Endothelial cell of umbilical vein (primary cell): Measurements from ENCODE around the gene NATD1. TPM values are rescaled to one million over a fixed set of nuclear protein-coding genes. Genes with fewer than 3 reads are reported as not detected.

Experiments
- BruUV-seq: library from RNA; stranded (reverse); fragments of 400-500 nt; replicated peaks from 2 replicates; lab custom pipeline; 2021; lab: Mats Ljungman, UMichigan
- CTCF ChIA-PET: fragments of 300-600, 350-600 bp; sonication (Branson Sonifier 250); formaldehyde crosslinking; loops from one replicate; lab custom pipeline; 2021; ENCODE audit warnings: antibody characterized with exemption, inconsistent platforms; lab: Charles Lee
- POLR2A ChIA-PET: fragments of 300-600, 350-600 bp; sonication (Branson Sonifier 250); formaldehyde crosslinking; loops from one replicate; lab custom pipeline; 2021; ENCODE audit warnings: antibody characterized with exemption, inconsistent platforms; lab: Charles Lee
- DNase-seq: peaks from one replicate; pipeline ENCODE4 v3.0.0-alpha.2; 2011; ENCODE audit warnings: low read depth, low spot score
- FAIRE-seq: peaks from 2 replicates; lab custom pipeline; 2011; peaks lifted over from hg19 to GRCh38; lab: Jason Lieb, UNC
- H2AFZ ChIP-seq: 2 replicates; pipeline ENCODE4 v1.6.0; 2012; ENCODE audit warnings: low read depth, low read length, control low read depth, inconsistent platforms
- H3K27ac ChIP-seq: 2 replicates; pipeline ENCODE4 v1.5.1; 2011; ENCODE audit warnings: low read depth, mild to moderate bottlenecking, control low read depth, low read length, moderate library complexity; ENCODE audit not compliant: insufficient read depth
- H3K27me3 ChIP-seq, 2 experiments: 2 replicates each; pipeline versions ENCODE4 v1.6.0 to v1.6.1; 2011; ENCODE audit warnings: low read length in 2 of 2, mixed read lengths in 1 of 2; ENCODE audit not compliant: control insufficient read depth in 2 of 2, insufficient read depth in 2 of 2
- H3K36me3 ChIP-seq, 2 experiments: 2 replicates in 1 of 2; 3 replicates in 1 of 2; pipeline ENCODE4 v1.5.1; 2011; ENCODE audit warnings: low read length in 2 of 2, mild to moderate bottlenecking in 1 of 2, moderate library complexity in 1 of 2; ENCODE audit not compliant: control insufficient read depth in 2 of 2, insufficient read depth in 2 of 2; ENCODE audit errors: extremely low read depth in 1 of 2
- H3K4me1 ChIP-seq: 3 replicates; pipeline ENCODE4 v1.5.1; 2011; ENCODE audit warnings: mild to moderate bottlenecking, low read length; ENCODE audit not compliant: control insufficient read depth, insufficient read depth; ENCODE audit errors: extremely low read depth
- H3K4me2 ChIP-seq: 2 replicates; pipeline ENCODE4 v1.6.1; 2011; ENCODE audit warnings: low read length, control low read depth, mixed read lengths; ENCODE audit not compliant: insufficient read depth
- H3K4me3 ChIP-seq, 3 experiments: fragments of 200-600 bp in 1 of 3; sonication (generic), shearing (Covaris generic) in 1 of 3; replicated peaks in 1 of 3; 2 replicates each; pipeline ENCODE4 v1.5.1; 2011 to 2016; ENCODE audit warnings: control low read depth in 3 of 3, low read length in 3 of 3, mild to moderate bottlenecking in 2 of 3, inconsistent platforms in 1 of 3, low read depth in 1 of 3, moderate library complexity in 1 of 3; ENCODE audit not compliant: insufficient read depth in 1 of 3
- H3K79me2 ChIP-seq: 2 replicates; pipeline ENCODE4 v1.6.0; 2012; ENCODE audit warnings: low read length, inconsistent platforms; ENCODE audit not compliant: control insufficient read depth, insufficient read depth
- H3K9ac ChIP-seq: replicated peaks from 2 replicates; pipeline ENCODE3; 2011; ENCODE audit warnings: low read length, control low read depth; ENCODE audit not compliant: insufficient read depth; ENCODE audit errors: extremely low read depth
- H3K9me1 ChIP-seq: replicated peaks from 3 replicates; pipeline ENCODE4 v1.6.0; 2011; ENCODE audit warnings: mild to moderate bottlenecking, low read length; ENCODE audit not compliant: control insufficient read depth, insufficient read depth; ENCODE audit errors: extremely low read depth
- H3K9me3 ChIP-seq: replicated peaks from 2 replicates; pipeline ENCODE4 v1.5.1; 2012; ENCODE audit warnings: low read length, inconsistent platforms; ENCODE audit not compliant: control insufficient read depth, insufficient read depth
- H4K20me1 ChIP-seq: replicated peaks from 2 replicates; pipeline ENCODE3; 2011; ENCODE audit warnings: mild to moderate bottlenecking, low read length; ENCODE audit not compliant: control insufficient read depth, insufficient read depth; ENCODE audit errors: extremely low read depth
- EZH2 ChIP-seq: IDR thresholded peaks from 2 replicates; pipeline ENCODE4 v1.6.1; 2012; ENCODE audit warnings: borderline replicate concordance, low read depth, mild to moderate bottlenecking, moderate library complexity, low read length, inconsistent platforms; ENCODE audit not compliant: severe bottlenecking
- FOS ChIP-seq: IDR thresholded peaks from 2 replicates; pipeline ENCODE4 v1.6.1; 2011; ENCODE audit warnings: mild to moderate bottlenecking, low read length, moderate library complexity, borderline replicate concordance; ENCODE audit not compliant: insufficient read depth
- GATA2 ChIP-seq: IDR thresholded peaks from 2 replicates; pipeline ENCODE4 v1.7.0; 2011; ENCODE audit warnings: low read depth, mild to moderate bottlenecking, moderate library complexity, mixed read lengths, low read length; ENCODE audit not compliant: insufficient read length, insufficient read depth
- MAX ChIP-seq: IDR thresholded peaks from 2 replicates; pipeline ENCODE4 v1.6.1; 2011; ENCODE audit not compliant: insufficient read depth, insufficient read length
- POLR2A ChIP-seq: IDR thresholded peaks from 2 replicates; pipeline ENCODE4 v1.6.1; 2012; ENCODE audit warnings: low read depth, mild to moderate bottlenecking, control low read depth, low read length
- POLR2AphosphoS5 ChIP-seq: IDR thresholded peaks from 2 replicates; pipeline ENCODE4 v1.6.1; 2012; ENCODE audit warnings: low read depth, mild to moderate bottlenecking, control low read depth, low read length, moderate library complexity; ENCODE audit not compliant: insufficient read depth
- dilution Hi-C: fragments of 300-500 bp; cut with MboI; formaldehyde crosslinking; loops from one replicate; pipeline ENCODE4 v1.15.0; 2019; ENCODE audit warnings: low sequenced_read_pairs; ENCODE audit not compliant: extremely low pct_ligation_motif_present
- intact Hi-C: fragments of 100-400 bp; cut with micrococcal nuclease; formaldehyde crosslinking; loops from one replicate; pipeline ENCODE4 v1.10.0; 2022
- polyA plus RNA-seq, 4 experiments: library from polyadenylated mRNA; depleted of rRNA in 3 of 4; stranded (reverse) in 3 of 4; unstranded in 1 of 4; fragments of >200 nt; gene quantifications; 2 replicates each; pipeline versions ENCODE4 v1.2.1 to v1.2.3, GENCODE V29; 2011 to 2012; ENCODE audit warnings: missing spikeins in 1 of 4
- total RNA-seq: library from RNA; stranded (reverse); gene quantifications from 2 replicates; pipeline ENCODE4 v1.2.3, GENCODE V29; 2021
- TF ChIP-seq, protein P1 (sequence below), 2 donors: IDR thresholded peaks; 1 replicate in 1 of 2; 2 replicates in 1 of 2; pipeline ENCODE4 v1.5.1; 2011; ENCODE audit warnings: low read length in 2 of 2, mild to moderate bottlenecking in 2 of 2, moderate library complexity in 2 of 2, control low read depth in 1 of 2, inconsistent platforms in 1 of 2, low read depth in 1 of 2; ENCODE audit not compliant: insufficient read depth in 1 of 2; ENCODE audit errors: extremely low read depth in 1 of 2

The NATD1 gene
- total and polyA plus RNA-seq, 2 donors (not counting 3 experiments of a cell fraction or from before 2014, with no cell fraction given): 7.0 to 7.2 TPM

GRCh38 chr17:21200590-21201297 lies 52.5 kb downstream of the NATD1 start:
- Histone ChIP-seq H3K79me2 (peaks cover 73% of the 10 kb centered on the region), H3K9ac (no peak overlapping the region), H3K4me3 (no peak overlapping the region), H3K36me3 (peaks cover 2 to 10% of the 10 kb centered on the region in 2 experiments), H4K20me1 (no peaks in the 10 kb centered on the region), H3K4me1 (no peaks in the 10 kb centered on the region), H3K4me2 (no peak overlapping the region), H3K27ac (no peak overlapping the region), H2AFZ (no peak overlapping the region), H3K27me3 (no peaks in the 10 kb centered on the region), H3K9me1 (no peaks in the 10 kb centered on the region), H3K9me3 (no peaks in the 10 kb centered on the region)
- BruUV-seq: no TSS peak
- ChIA-PET CTCF (interaction anchor here (1.3 to 1.8 kb wide), 2 partner anchors 12 to 71 kb away, joined by 3 to 4 read pairs; no protein-coding TSS in a partner anchor), POLR2A (no interaction called here)
- TF ChIP-seq POLR2AphosphoS5: no peak
- TF ChIP-seq GATA2: no peak
- no peak for TF ChIP-seq FOS
- no peak for TF ChIP-seq EZH2
- FAIRE-seq (no peak), DNase-seq (no peak)
- intact Hi-C loops: no loop called here
- dilution Hi-C loops: no loop called here

GRCh38 chr17:21199856-21200255 lies 53.4 kb downstream of the NATD1 start:
- POLR2A ChIA-PET: no interaction called here
- H4K20me1 ChIP-seq: no peaks in the 10 kb centered on the region

More at GRCh38 chr17:21199856-21200255, 53.4 kb downstream of the NATD1 start:
- intact Hi-C loops: no loop called here
- Histone ChIP-seq H3K27me3 (no peaks in the 10 kb centered on the region), H3K4me1 (no peaks in the 10 kb centered on the region), H3K4me3 (no peak overlapping the region), H3K79me2 (peaks cover 64% of the 10 kb centered on the region), H3K9ac (no peak overlapping the region), H3K9me3 (no peaks in the 10 kb centered on the region), H3K4me2 (no peak overlapping the region), H3K9me1 (no peaks in the 10 kb centered on the region), H3K27ac (no peak overlapping the region), H2AFZ (no peak overlapping the region), H3K36me3 (peaks cover 2 to 12% of the 10 kb centered on the region in 2 experiments)
- dilution Hi-C loops: no loop called here
- TF ChIP-seq, protein P1, sequence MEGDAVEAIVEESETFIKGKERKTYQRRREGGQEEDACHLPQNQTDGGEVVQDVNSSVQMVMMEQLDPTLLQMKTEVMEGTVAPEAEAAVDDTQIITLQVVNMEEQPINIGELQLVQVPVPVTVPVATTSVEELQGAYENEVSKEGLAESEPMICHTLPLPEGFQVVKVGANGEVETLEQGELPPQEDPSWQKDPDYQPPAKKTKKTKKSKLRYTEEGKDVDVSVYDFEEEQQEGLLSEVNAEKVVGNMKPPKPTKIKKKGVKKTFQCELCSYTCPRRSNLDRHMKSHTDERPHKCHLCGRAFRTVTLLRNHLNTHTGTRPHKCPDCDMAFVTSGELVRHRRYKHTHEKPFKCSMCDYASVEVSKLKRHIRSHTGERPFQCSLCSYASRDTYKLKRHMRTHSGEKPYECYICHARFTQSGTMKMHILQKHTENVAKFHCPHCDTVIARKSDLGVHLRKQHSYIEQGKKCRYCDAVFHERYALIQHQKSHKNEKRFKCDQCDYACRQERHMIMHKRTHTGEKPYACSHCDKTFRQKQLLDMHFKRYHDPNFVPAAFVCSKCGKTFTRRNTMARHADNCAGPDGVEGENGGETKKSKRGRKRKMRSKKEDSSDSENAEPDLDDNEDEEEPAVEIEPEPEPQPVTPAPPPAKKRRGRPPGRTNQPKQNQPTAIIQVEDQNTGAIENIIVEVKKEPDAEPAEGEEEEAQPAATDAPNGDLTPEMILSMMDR (IDR thresholded peaks at IDR 0.05; ENCODE audit: extremely low read depth in 1 of 2, insufficient read depth in 1 of 2, low read depth in 1 of 2, low read length in 2 of 2): no peak
- TF ChIP-seq POLR2AphosphoS5 (no peak), MAX (no peak), FOS (no peak), POLR2A (no peak)
- no peak for DNase-seq
- BruUV-seq: no TSS peak
- FAIRE-seq: no peak
- CTCF ChIA-PET: interaction anchor here (1.2 to 1.8 kb wide), 3 partner anchors 13 to 80 kb away, joined by 3 to 4 read pairs (median 3); no protein-coding TSS in a partner anchor
